ENCODE data around the gene KDELR3. TPM values are rescaled to one million over a fixed set of nuclear protein-coding genes. Genes with fewer than 3 reads are reported as not detected.

KDELR3 gene
- total RNA-seq, 1 experiment from 2014 or later: 6.4 TPM

DNA sequence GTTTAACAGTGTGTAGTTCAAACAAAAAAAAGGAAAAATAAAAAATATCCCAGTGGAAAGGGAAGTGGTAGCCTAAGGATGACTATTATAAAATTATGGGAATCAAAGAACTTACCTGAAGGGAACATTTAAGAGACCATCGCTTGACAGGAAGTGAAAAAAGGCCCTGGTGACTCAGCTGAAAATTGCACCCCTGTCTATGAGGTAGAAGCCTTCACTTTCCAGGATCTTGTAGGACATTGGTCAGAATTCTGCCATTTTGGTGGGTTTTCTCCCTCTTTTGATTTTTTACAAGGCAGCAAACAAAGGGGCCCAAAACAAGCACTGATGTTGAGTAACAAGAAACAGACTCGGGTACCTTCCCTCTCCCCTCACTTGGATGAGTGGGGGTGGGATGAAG is 22.6 kb downstream of the KDELR3 start:
- no TSS peak for BruUV-seq (replicated peaks)
- Mint-ChIP-seq H3K9me3 (ENCODE audit: unreplicated experiment) (no peaks in the 10 kb centered on the region), H3K4me1 (ENCODE audit: insufficient read depth, unreplicated experiment) (peaks cover 5% of the 10 kb centered on the region), H3K27me3 (ENCODE audit: insufficient read depth, unreplicated experiment) (no peaks in the 10 kb centered on the region), H3K36me3 (ENCODE audit: insufficient read depth, unreplicated experiment) (peaks cover 100% of the 10 kb centered on the region), H3K27ac (ENCODE audit: low read depth, unreplicated experiment) (no peak overlapping the region), H3K4me3 (ENCODE audit: unreplicated experiment) (no peak overlapping the region)
- no peak for DNase-seq (ENCODE audit: unreplicated experiment)
- ChIA-PET POLR2A (interaction anchor here (0.6 to 4.4 kb wide), 5 partner anchors 8 to 437 kb away, joined by 3 to 21 read pairs (median 4); no protein-coding TSS in a partner anchor), CTCF (interaction anchor here (0.6 to 1.5 kb wide), 3 partner anchors 27 to 82 kb away, joined by 3 to 5 read pairs (median 4); no protein-coding TSS in a partner anchor)
- intact Hi-C loops (cut with micrococcal nuclease): no loop called here
- TF ChIP-seq, protein P1, sequence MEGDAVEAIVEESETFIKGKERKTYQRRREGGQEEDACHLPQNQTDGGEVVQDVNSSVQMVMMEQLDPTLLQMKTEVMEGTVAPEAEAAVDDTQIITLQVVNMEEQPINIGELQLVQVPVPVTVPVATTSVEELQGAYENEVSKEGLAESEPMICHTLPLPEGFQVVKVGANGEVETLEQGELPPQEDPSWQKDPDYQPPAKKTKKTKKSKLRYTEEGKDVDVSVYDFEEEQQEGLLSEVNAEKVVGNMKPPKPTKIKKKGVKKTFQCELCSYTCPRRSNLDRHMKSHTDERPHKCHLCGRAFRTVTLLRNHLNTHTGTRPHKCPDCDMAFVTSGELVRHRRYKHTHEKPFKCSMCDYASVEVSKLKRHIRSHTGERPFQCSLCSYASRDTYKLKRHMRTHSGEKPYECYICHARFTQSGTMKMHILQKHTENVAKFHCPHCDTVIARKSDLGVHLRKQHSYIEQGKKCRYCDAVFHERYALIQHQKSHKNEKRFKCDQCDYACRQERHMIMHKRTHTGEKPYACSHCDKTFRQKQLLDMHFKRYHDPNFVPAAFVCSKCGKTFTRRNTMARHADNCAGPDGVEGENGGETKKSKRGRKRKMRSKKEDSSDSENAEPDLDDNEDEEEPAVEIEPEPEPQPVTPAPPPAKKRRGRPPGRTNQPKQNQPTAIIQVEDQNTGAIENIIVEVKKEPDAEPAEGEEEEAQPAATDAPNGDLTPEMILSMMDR (IDR thresholded peaks at IDR 0.05; ENCODE audit: unreplicated experiment): no peak

DNA sequence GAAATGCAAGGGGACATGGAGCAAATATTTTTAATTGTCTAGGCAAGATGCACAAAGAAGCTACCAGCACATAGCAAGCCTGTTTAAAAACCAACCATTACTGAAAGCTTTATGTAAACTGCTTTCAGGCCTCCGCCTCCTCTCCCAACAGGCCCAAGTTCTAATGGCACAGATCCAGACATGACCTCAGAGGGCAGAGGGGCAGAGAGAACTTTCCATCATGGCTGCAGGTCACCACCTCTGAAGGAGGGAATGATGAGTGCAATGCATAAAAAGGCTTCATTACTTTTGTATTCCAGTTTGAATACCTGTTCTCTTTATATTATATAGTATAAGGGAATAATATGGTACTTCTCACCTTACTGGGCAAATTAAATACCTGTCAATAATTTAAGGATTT is 23.0 kb downstream of the KDELR3 start:
- intact Hi-C loops (cut with micrococcal nuclease): no loop called here
- no peaks in the 10 kb centered on the region for H3K9me3 Mint-ChIP-seq (ENCODE audit: unreplicated experiment)
- peaks cover 100% of the 10 kb centered on the region for H3K36me3 Mint-ChIP-seq (ENCODE audit: insufficient read depth, unreplicated experiment)
- CTCF ChIA-PET: interaction anchor here (0.6 to 1.5 kb wide), 2 partner anchors 29 to 81 kb away, joined by 3 to 5 read pairs; no protein-coding TSS in a partner anchor
- DNase-seq (ENCODE audit: unreplicated experiment): no peak
- H3K4me3 Mint-ChIP-seq (ENCODE audit: unreplicated experiment): no peak overlapping the region
- TF ChIP-seq, protein P1 (IDR thresholded peaks at IDR 0.05; ENCODE audit: unreplicated experiment): no peak
- BruUV-seq (replicated peaks): no TSS peak
- no peak overlapping the region for H3K27ac Mint-ChIP-seq (ENCODE audit: low read depth, unreplicated experiment)
- peaks cover 5% of the 10 kb centered on the region for H3K4me1 Mint-ChIP-seq (ENCODE audit: insufficient read depth, unreplicated experiment)
- no peaks in the 10 kb centered on the region for H3K27me3 Mint-ChIP-seq (ENCODE audit: insufficient read depth, unreplicated experiment)
- POLR2A ChIA-PET: interaction anchor here (1.3 to 4.4 kb wide), 3 partner anchors 8 to 11 kb away, joined by 3 to 21 read pairs (median 12); no protein-coding TSS in a partner anchor

DNA sequence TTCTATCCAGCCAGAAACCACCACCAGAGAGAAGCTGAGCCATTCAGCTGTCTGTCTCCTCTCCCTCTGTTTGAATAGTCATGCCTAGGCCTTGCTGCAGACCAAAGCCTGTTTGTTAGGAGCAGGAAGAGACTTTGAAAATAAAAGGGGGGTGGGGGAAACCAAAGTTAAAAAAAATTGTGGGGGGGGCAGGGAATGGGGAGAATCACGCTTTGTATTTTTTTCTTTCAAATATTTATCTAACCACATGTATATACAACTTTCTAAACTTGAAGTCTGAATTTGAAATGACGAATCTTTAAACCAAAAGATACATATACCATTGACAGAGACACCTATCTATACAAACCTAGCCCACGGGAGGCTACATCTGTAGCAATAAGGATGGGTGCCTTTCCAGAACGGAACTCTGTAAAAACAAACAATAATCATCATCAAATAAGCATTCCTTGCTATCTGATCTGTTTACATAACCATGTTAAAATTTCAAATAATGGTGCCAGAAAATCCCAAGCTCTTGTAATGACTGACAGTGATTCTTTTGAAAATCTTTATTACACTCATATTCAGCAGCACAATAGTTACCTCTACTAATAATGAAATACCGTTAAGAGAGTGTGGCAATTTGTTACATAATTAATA is 23.9 kb downstream of the KDELR3 start:
- Mint-ChIP-seq H3K9me3 (ENCODE audit: unreplicated experiment) (no peaks in the 10 kb centered on the region), H3K27ac (ENCODE audit: low read depth, unreplicated experiment) (no peak overlapping the region), H3K4me1 (ENCODE audit: insufficient read depth, unreplicated experiment) (peaks cover 5% of the 10 kb centered on the region), H3K4me3 (ENCODE audit: unreplicated experiment) (no peak overlapping the region), H3K36me3 (ENCODE audit: insufficient read depth, unreplicated experiment) (peaks cover 100% of the 10 kb centered on the region), H3K27me3 (ENCODE audit: insufficient read depth, unreplicated experiment) (no peaks in the 10 kb centered on the region)
- no peak for DNase-seq (ENCODE audit: unreplicated experiment)
- TF ChIP-seq, protein P1 (IDR thresholded peaks at IDR 0.05; ENCODE audit: unreplicated experiment): no peak
- BruUV-seq (replicated peaks): no TSS peak
- intact Hi-C loops (cut with micrococcal nuclease): no loop called here
- ChIA-PET CTCF (interaction anchor here (2.7 kb wide), 1 partner anchor 11 kb away, joined by 10 read pairs; no protein-coding TSS in a partner anchor), POLR2A (interaction anchor here (1.4 to 4.4 kb wide), 2 partner anchors 10 to 11 kb away, joined by 10 to 21 read pairs; no protein-coding TSS in a partner anchor)

DNA sequence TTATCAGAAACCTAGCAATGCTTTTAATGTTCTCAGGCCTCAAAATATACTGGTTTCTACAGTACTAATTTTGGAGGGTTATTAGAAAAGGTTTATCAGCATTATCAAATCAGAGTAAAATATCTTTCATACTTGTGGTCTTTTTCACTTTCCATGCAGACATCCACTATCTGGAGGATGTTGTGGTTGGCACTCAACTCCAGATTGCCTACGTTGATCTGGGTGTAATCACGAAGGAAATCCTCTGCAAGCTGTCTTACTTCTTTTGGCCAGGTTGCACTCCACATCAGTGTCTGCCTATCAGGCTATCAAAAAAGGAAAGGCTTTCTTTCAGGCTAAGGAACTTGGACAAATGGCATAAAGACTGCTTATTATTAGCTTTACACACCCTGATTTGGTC is 26.6 kb downstream of the KDELR3 start:
- no peak overlapping the region for H3K27ac Mint-ChIP-seq (ENCODE audit: low read depth, unreplicated experiment)
- H3K4me1 Mint-ChIP-seq (ENCODE audit: insufficient read depth, unreplicated experiment): peaks cover 3% of the 10 kb centered on the region
- no peak for DNase-seq (ENCODE audit: unreplicated experiment)
- no peaks in the 10 kb centered on the region for H3K9me3 Mint-ChIP-seq (ENCODE audit: unreplicated experiment)
- BruUV-seq (replicated peaks): no TSS peak
- peaks cover 100% of the 10 kb centered on the region for H3K36me3 Mint-ChIP-seq (ENCODE audit: insufficient read depth, unreplicated experiment)
- H3K4me3 Mint-ChIP-seq (ENCODE audit: unreplicated experiment): no peak overlapping the region
- ChIA-PET CTCF (interaction anchor here (0.7 to 2.7 kb wide), 3 partner anchors 8 to 429 kb away, joined by 3 to 10 read pairs (median 4); no protein-coding TSS in a partner anchor), POLR2A (interaction anchor here (0.8 to 1.5 kb wide), 3 partner anchors 10 to 11 kb away, joined by 3 to 5 read pairs (median 3); no protein-coding TSS in a partner anchor)
- intact Hi-C loops (cut with micrococcal nuclease): no loop called here
- no peaks in the 10 kb centered on the region for H3K27me3 Mint-ChIP-seq (ENCODE audit: insufficient read depth, unreplicated experiment)
- TF ChIP-seq, protein P1 (IDR thresholded peaks at IDR 0.05; ENCODE audit: unreplicated experiment): no peak
